ENCODE results near the gene CENPB. TPM values are rescaled to one million over a fixed set of nuclear protein-coding genes. Genes with fewer than 3 reads are reported as not detected.
A peak's percentile ranks its signal among the peaks of the same experiment; 100 is the strongest.

Gene CENPB
- total and polyA plus RNA-seq, 5 donors from 2014 or later, result 1.2 to 38.5 (median 1.6) TPM

GRCh38 chr20:3753098-3753497, 33.4 kb downstream of the CENPB start:
- no peaks in the 10 kb centered on the region for H3K9me3 Mint-ChIP-seq
- H3K27me3 Mint-ChIP-seq, result no peaks in the 10 kb centered on the region
- peak; percentile 35 to 80 (median 63) for DNase-seq
- H3K4me1 Mint-ChIP-seq, result peaks cover 0 to 13% (median 2%) of the 10 kb centered on the region in 4 donors
- H3K27ac Mint-ChIP-seq, result peak overlapping the region in 1 of 3 donors; percentile 65
- no peaks in the 10 kb centered on the region for H3K4me1 ChIP-seq (ENCODE audit: control insufficient read depth, insufficient read depth, low read length, poor library complexity, severe bottlenecking)
- no peak overlapping the region for H3K4me3 ChIP-seq (ENCODE audit: low read depth, low read length)
- no peak overlapping the region for H3K27ac ChIP-seq (ENCODE audit: insufficient read depth, low read length, poor library complexity, severe bottlenecking)
- no peaks in the 10 kb centered on the region for H3K27me3 ChIP-seq (ENCODE audit: control insufficient read depth, insufficient read depth, low read length)
- peak overlapping the region in 3 of 4 donors; percentile 30 to 70 (median 53) for H3K4me3 Mint-ChIP-seq
- H3K9me3 ChIP-seq (ENCODE audit: control insufficient read depth in 2 of 2, low read length in 2 of 2), result no peaks in the 10 kb centered on the region
- H3K36me3 ChIP-seq (ENCODE audit: control insufficient read depth, insufficient read depth, low read length), result no peaks in the 10 kb centered on the region
- H3K36me3 Mint-ChIP-seq, result peaks cover 5% of the 10 kb centered on the region
- peak; percentile 65 to 68 for ATAC-seq (ENCODE audit: low read depth in 2 of 2)

GRCh38 chr20:3752386-3752759, 34.2 kb downstream of the CENPB start:
- peaks cover 4% of the 10 kb centered on the region for H3K27me3 Mint-ChIP-seq
- Histone ChIP-seq H3K4me1 (ENCODE audit: control insufficient read depth, insufficient read depth, low read length, poor library complexity, severe bottlenecking) (no peaks in the 10 kb centered on the region), H3K4me3 (ENCODE audit: low read depth, low read length) (no peak overlapping the region), H3K9me3 (ENCODE audit: control insufficient read depth in 2 of 2, low read length in 2 of 2) (no peaks in the 10 kb centered on the region), H3K27me3 (ENCODE audit: control insufficient read depth, insufficient read depth, low read length) (no peaks in the 10 kb centered on the region), H3K27ac (ENCODE audit: insufficient read depth, low read length, poor library complexity, severe bottlenecking) (no peak overlapping the region), H3K36me3 (ENCODE audit: control insufficient read depth, insufficient read depth, low read length) (no peaks in the 10 kb centered on the region)
- H3K4me3 Mint-ChIP-seq, result peak overlapping the region in 3 of 4 donors; percentile 41 to 76 (median 70)
- ATAC-seq (ENCODE audit: low read depth in 2 of 2) (no peak), DNase-seq (no peak)
- H3K27ac Mint-ChIP-seq, result peak overlapping the region in 2 of 3 donors; percentile 27 to 80
- H3K36me3 Mint-ChIP-seq, result peaks cover 3% of the 10 kb centered on the region
- H3K4me1 Mint-ChIP-seq, result peaks cover 0 to 16% (median 2%) of the 10 kb centered on the region in 4 donors
- no peaks in the 10 kb centered on the region for H3K9me3 Mint-ChIP-seq

GRCh38 chr20:3751675-3752385, 34.7 kb downstream of the CENPB start:
- no peak overlapping the region for H3K4me3 ChIP-seq (ENCODE audit: low read depth, low read length)
- Mint-ChIP-seq H3K27me3 (peaks cover 4% of the 10 kb centered on the region), H3K4me1 (peaks cover 0 to 16% (median 2%) of the 10 kb centered on the region in 4 donors)

GRCh38 chr20:3751305-3751674, 35.2 kb downstream of the CENPB start:
- H3K9me3 Mint-ChIP-seq, result no peaks in the 10 kb centered on the region
- peaks cover 4% of the 10 kb centered on the region for H3K27me3 Mint-ChIP-seq
- H3K36me3 ChIP-seq (ENCODE audit: control insufficient read depth, insufficient read depth, low read length), result no peaks in the 10 kb centered on the region
- H3K4me3 ChIP-seq (ENCODE audit: low read depth, low read length), result no peak overlapping the region
- H3K27ac Mint-ChIP-seq, result no peak overlapping the region
- ATAC-seq (ENCODE audit: low read depth in 2 of 2), result no peak
- H3K4me1 ChIP-seq (ENCODE audit: control insufficient read depth, insufficient read depth, low read length, poor library complexity, severe bottlenecking), result no peaks in the 10 kb centered on the region
- peaks cover 3% of the 10 kb centered on the region for H3K36me3 Mint-ChIP-seq
- H3K27ac ChIP-seq (ENCODE audit: insufficient read depth, low read length, poor library complexity, severe bottlenecking), result no peak overlapping the region
- H3K4me1 Mint-ChIP-seq, result peaks cover 0 to 16% (median 2%) of the 10 kb centered on the region in 4 donors
- no peaks in the 10 kb centered on the region for H3K27me3 ChIP-seq (ENCODE audit: control insufficient read depth, insufficient read depth, low read length)
- no peaks in the 10 kb centered on the region for H3K9me3 ChIP-seq (ENCODE audit: control insufficient read depth in 2 of 2, low read length in 2 of 2)
- DNase-seq, result no peak
- peak overlapping the region in 1 of 4 donors; percentile 16 for H3K4me3 Mint-ChIP-seq

More at GRCh38 chr20:3751675-3752385, 34.7 kb downstream of the CENPB start:
- peak overlapping the region in 3 of 4 donors; percentile 41 to 76 (median 70) for H3K4me3 Mint-ChIP-seq
- peak; percentile 38 to 45 for ATAC-seq (ENCODE audit: low read depth in 2 of 2)
- Histone ChIP-seq H3K9me3 (ENCODE audit: control insufficient read depth in 2 of 2, low read length in 2 of 2) (no peaks in the 10 kb centered on the region), H3K36me3 (ENCODE audit: control insufficient read depth, insufficient read depth, low read length) (no peaks in the 10 kb centered on the region), H3K4me1 (ENCODE audit: control insufficient read depth, insufficient read depth, low read length, poor library complexity, severe bottlenecking) (no peaks in the 10 kb centered on the region), H3K27ac (ENCODE audit: insufficient read depth, low read length, poor library complexity, severe bottlenecking) (no peak overlapping the region), H3K27me3 (ENCODE audit: control insufficient read depth, insufficient read depth, low read length) (no peaks in the 10 kb centered on the region)
- peak; percentile 35 to 61 (median 47) for DNase-seq
- H3K27ac Mint-ChIP-seq, result no peak overlapping the region
- peaks cover 3% of the 10 kb centered on the region for H3K36me3 Mint-ChIP-seq
- no peaks in the 10 kb centered on the region for H3K9me3 Mint-ChIP-seq

GRCh38 chr20:3749689-3750531, 36.6 kb downstream of the CENPB start:
- Histone ChIP-seq H3K4me3 (ENCODE audit: low read depth, low read length) (no peak overlapping the region), H3K36me3 (ENCODE audit: control insufficient read depth, insufficient read depth, low read length) (no peaks in the 10 kb centered on the region), H3K27ac (ENCODE audit: insufficient read depth, low read length, poor library complexity, severe bottlenecking) (no peak overlapping the region), H3K9me3 (ENCODE audit: control insufficient read depth in 2 of 2, low read length in 2 of 2) (no peaks in the 10 kb centered on the region), H3K4me1 (ENCODE audit: control insufficient read depth, insufficient read depth, low read length, poor library complexity, severe bottlenecking) (peaks cover 4% of the 10 kb centered on the region), H3K27me3 (ENCODE audit: control insufficient read depth, insufficient read depth, low read length) (no peaks in the 10 kb centered on the region)
- DNase-seq (peak in 1 of 3 donors; percentile 20), ATAC-seq (ENCODE audit: low read depth in 2 of 2) (no peak)
- H3K27ac Mint-ChIP-seq, result no peak overlapping the region
- peaks cover 3% of the 10 kb centered on the region for H3K36me3 Mint-ChIP-seq
- H3K4me1 Mint-ChIP-seq, result peaks cover 0 to 22% (median 2%) of the 10 kb centered on the region in 4 donors
- no peak overlapping the region for H3K4me3 Mint-ChIP-seq
- H3K27me3 Mint-ChIP-seq, result peaks cover 4% of the 10 kb centered on the region
- no peaks in the 10 kb centered on the region for H3K9me3 Mint-ChIP-seq

- Histone ChIP-seq H3K36me3 (ENCODE audit: control insufficient read depth, insufficient read depth, low read length) (no peaks in the 10 kb centered on the region), H3K4me1 (ENCODE audit: control insufficient read depth, insufficient read depth, low read length, poor library complexity, severe bottlenecking) (peaks cover 8% of the 10 kb centered on the region), H3K27ac (ENCODE audit: insufficient read depth, low read length, poor library complexity, severe bottlenecking) (no peak overlapping the region), H3K27me3 (ENCODE audit: control insufficient read depth, insufficient read depth, low read length) (no peaks in the 10 kb centered on the region), H3K4me3 (ENCODE audit: low read depth, low read length) (no peak overlapping the region), H3K9me3 (ENCODE audit: control insufficient read depth in 2 of 2, low read length in 2 of 2) (no peaks in the 10 kb centered on the region)
- no peak for DNase-seq
- Mint-ChIP-seq H3K4me1 (peaks cover 0 to 28% (median 5%) of the 10 kb centered on the region in 4 donors), H3K4me3 (no peak overlapping the region), H3K27me3 (peaks cover 4% of the 10 kb centered on the region), H3K9me3 (peaks cover 0 to 2% (median 0%) of the 10 kb centered on the region in 7 donors), H3K36me3 (no peaks in the 10 kb centered on the region), H3K27ac (no peak overlapping the region)
- ATAC-seq (ENCODE audit: low read depth in 2 of 2), result no peak
Observed at GRCh38 chr20:3749087-3749688, 37.4 kb downstream of the CENPB start.

GRCh38 chr20:3748073-3748472, 38.5 kb downstream of the CENPB start:
- ATAC-seq (ENCODE audit: low read depth in 2 of 2), result no peak
- H3K9me3 Mint-ChIP-seq, result peaks cover 0 to 2% (median 0%) of the 10 kb centered on the region in 7 donors
- H3K27ac Mint-ChIP-seq, result no peak overlapping the region
- peaks cover 0 to 25% (median 5%) of the 10 kb centered on the region in 4 donors for H3K4me1 Mint-ChIP-seq
- H3K36me3 Mint-ChIP-seq, result no peaks in the 10 kb centered on the region
- Histone ChIP-seq H3K27me3 (ENCODE audit: control insufficient read depth, insufficient read depth, low read length) (no peaks in the 10 kb centered on the region), H3K36me3 (ENCODE audit: control insufficient read depth, insufficient read depth, low read length) (no peaks in the 10 kb centered on the region), H3K27ac (ENCODE audit: insufficient read depth, low read length, poor library complexity, severe bottlenecking) (no peak overlapping the region), H3K4me1 (ENCODE audit: control insufficient read depth, insufficient read depth, low read length, poor library complexity, severe bottlenecking) (peaks cover 8% of the 10 kb centered on the region), H3K9me3 (ENCODE audit: control insufficient read depth in 2 of 2, low read length in 2 of 2) (no peaks in the 10 kb centered on the region), H3K4me3 (ENCODE audit: low read depth, low read length) (no peak overlapping the region)
- peaks cover 4% of the 10 kb centered on the region for H3K27me3 Mint-ChIP-seq
- H3K4me3 Mint-ChIP-seq, result no peak overlapping the region
- no peak for DNase-seq

Measured in CD4-positive, CD25-positive, alpha-beta regulatory T cell (primary cell).